ENCODE results near the gene EZR. TPM values are rescaled to one million over a fixed set of nuclear protein-coding genes. Genes with fewer than 3 reads are reported as not detected.

The EZR gene
- total RNA-seq, 2 donors from 2014 or later: 118 to 222 TPM

GRCh38 chr6:158780988-158781691, 38.0 kb downstream of the EZR start:
- TF ChIP-seq CTCF (IDR thresholded peaks at IDR 0.05) (no peak), POLR2AphosphoS5 (IDR thresholded peaks at IDR 0.05) (peak; percentile 91), POLR2A (IDR thresholded peaks at IDR 0.05) (peak; percentile 31)
- Histone ChIP-seq H3K27me3 (replicated peaks; ENCODE audit: insufficient read depth) (no peaks in the 10 kb centered on the region), H3K27ac (peak overlapping the region; percentile 87 to 88), H3K4me3 (peak overlapping the region in 1 of 2 donors; percentile 5), H3K9me3 (no peaks in the 10 kb centered on the region), H3K4me1 (replicated peaks) (peaks cover 10% of the 10 kb centered on the region), H3K36me3 (peaks cover 9 to 16% of the 10 kb centered on the region in 2 donors)
- whole genome bisulfite sequencing: 40% methylated on average over 11 of the region's 11 CpGs
- intact Hi-C loops (cut with DNase I): no loop called here
- DNase-seq (ENCODE audit: low spot score): peak; percentile 93

GRCh38 chr6:158780246-158780884, 38.8 kb downstream of the EZR start:
- intact Hi-C loops (cut with DNase I): no loop called here
- 45% methylated on average over 7 of the region's 7 CpGs for WGBS
- TF ChIP-seq POLR2AphosphoS5 (IDR thresholded peaks at IDR 0.05) (peak; percentile 18), POLR2A (IDR thresholded peaks at IDR 0.05) (no peak)
- peaks cover 10% of the 10 kb centered on the region for H3K4me1 ChIP-seq (replicated peaks)
- H3K36me3 ChIP-seq: peaks cover 9 to 18% of the 10 kb centered on the region in 2 donors
- peak overlapping the region; percentile 87 to 88 for H3K27ac ChIP-seq
- H3K9me3 ChIP-seq: no peaks in the 10 kb centered on the region
- no peak for DNase-seq (ENCODE audit: low spot score)
- H3K4me3 ChIP-seq: peak overlapping the region; percentile 1 to 5
- H3K27me3 ChIP-seq (replicated peaks; ENCODE audit: insufficient read depth): no peaks in the 10 kb centered on the region

GRCh38 chr6:158778005-158778527, 41.1 kb downstream of the EZR start:
- DNase-seq (ENCODE audit: low spot score): no peak
- Histone ChIP-seq H3K4me3 (no peak overlapping the region), H3K4me1 (replicated peaks) (peaks cover 16% of the 10 kb centered on the region), H3K27me3 (replicated peaks; ENCODE audit: insufficient read depth) (no peaks in the 10 kb centered on the region), H3K9me3 (no peaks in the 10 kb centered on the region), H3K27ac (peak overlapping the region; percentile 24 to 50), H3K36me3 (peaks cover 0 to 17% of the 10 kb centered on the region in 2 donors)
- TF ChIP-seq POLR2AphosphoS5 (IDR thresholded peaks at IDR 0.05) (no peak), POLR2A (IDR thresholded peaks at IDR 0.05) (no peak), CTCF (IDR thresholded peaks at IDR 0.05) (no peak)
- intact Hi-C loops (cut with DNase I): no loop called here
- WGBS: 98% methylated on average over 6 of the region's 6 CpGs

- Histone ChIP-seq H3K4me1 (replicated peaks) (peaks cover 19% of the 10 kb centered on the region), H3K9me3 (no peaks in the 10 kb centered on the region), H3K36me3 (peaks cover 0 to 17% of the 10 kb centered on the region in 2 donors), H3K27ac (peak overlapping the region; percentile 24 to 50), H3K4me3 (no peak overlapping the region), H3K27me3 (replicated peaks; ENCODE audit: insufficient read depth) (no peaks in the 10 kb centered on the region)
- 96% methylated on average over 3 of the region's 3 CpGs for WGBS
- intact Hi-C loops (cut with DNase I): no loop called here
- DNase-seq (ENCODE audit: low spot score): no peak
- TF ChIP-seq POLR2A (IDR thresholded peaks at IDR 0.05): no peak
- no peak for TF ChIP-seq CTCF (IDR thresholded peaks at IDR 0.05)
- no peak for TF ChIP-seq POLR2AphosphoS5 (IDR thresholded peaks at IDR 0.05)
These were observed 41.7 kb downstream of the EZR start for GRCh38 chr6:158777510-158777909.

- no peaks in the 10 kb centered on the region for H3K9me3 ChIP-seq
- WGBS: 89% methylated on average over 2 of the region's 2 CpGs
- peaks cover 11% of the 10 kb centered on the region for H3K4me1 ChIP-seq (replicated peaks)
- H3K27me3 ChIP-seq (replicated peaks; ENCODE audit: insufficient read depth): no peaks in the 10 kb centered on the region
- intact Hi-C loops (cut with DNase I): no loop called here
- TF ChIP-seq POLR2A (IDR thresholded peaks at IDR 0.05) (no peak), CTCF (IDR thresholded peaks at IDR 0.05) (no peak), POLR2AphosphoS5 (IDR thresholded peaks at IDR 0.05) (no peak)
- DNase-seq (ENCODE audit: low spot score): no peak
- H3K36me3 ChIP-seq: peaks cover 0 to 16% of the 10 kb centered on the region in 2 donors
- peak overlapping the region in 1 of 2 donors; percentile 6 for H3K27ac ChIP-seq
- H3K4me3 ChIP-seq: no peak overlapping the region
These were observed 42.4 kb downstream of the EZR start for GRCh38 chr6:158776737-158777136.
